Activated CD4-positive, alpha-beta T cell treated with anti-CD3 and anti-CD28 coated beads, Interleukin-2, amount 10 ng/mL, durations not matched to agents 7 days and 5 days (primary cell): Measurements from ENCODE around the gene PPIP5K2. TPM values are rescaled to one million over a fixed set of nuclear protein-coding genes. Genes with fewer than 3 reads are reported as not detected.

ENCODE experiments used
- CTCF ChIA-PET: fragments of 350-600 bp; sonication (Branson Sonifier 250); formaldehyde crosslinking; loops from one replicate; lab custom pipeline; 2021; ENCODE audit warnings: antibody characterized with exemption; lab: Charles Lee
- POLR2A ChIA-PET: fragments of 350-600 bp; sonication (Branson Sonifier 250); formaldehyde crosslinking; loops from one replicate; lab custom pipeline; 2021; ENCODE audit warnings: antibody characterized with exemption; lab: Charles Lee
- DNase-seq: peaks from one replicate; pipeline ENCODE4 v3.0.0-alpha.2; 2020
- H3K27ac Mint-ChIP-seq: one replicate; pipeline ENCODE4 v1.8.0; 2021; ENCODE audit warnings: mild to moderate bottlenecking, moderate library complexity, mixed read lengths
- H3K27me3 Mint-ChIP-seq: one replicate; pipeline ENCODE4 v1.8.0; 2021; ENCODE audit warnings: mixed read lengths
- H3K36me3 Mint-ChIP-seq: one replicate; pipeline ENCODE4 v1.8.0; 2021; ENCODE audit warnings: low read depth, mixed read lengths
- H3K4me1 Mint-ChIP-seq: one replicate; pipeline ENCODE4 v1.8.0; 2021; ENCODE audit warnings: mixed read lengths
- H3K4me3 Mint-ChIP-seq: one replicate; pipeline ENCODE4 v1.8.0; 2021; ENCODE audit warnings: mild to moderate bottlenecking, moderate library complexity, mixed read lengths
- H3K9me3 Mint-ChIP-seq: one replicate; pipeline ENCODE4 v1.8.0; 2021; ENCODE audit warnings: mixed read lengths
- total RNA-seq, 2 experiments: library from RNA; stranded (reverse); gene quantifications; one replicate each; pipeline ENCODE4 v1.2.3, GENCODE V29; 2021

The PPIP5K2 gene
- total RNA-seq, 2 experiments from 2014 or later, result 60.5 to 67.1 TPM

DNA sequence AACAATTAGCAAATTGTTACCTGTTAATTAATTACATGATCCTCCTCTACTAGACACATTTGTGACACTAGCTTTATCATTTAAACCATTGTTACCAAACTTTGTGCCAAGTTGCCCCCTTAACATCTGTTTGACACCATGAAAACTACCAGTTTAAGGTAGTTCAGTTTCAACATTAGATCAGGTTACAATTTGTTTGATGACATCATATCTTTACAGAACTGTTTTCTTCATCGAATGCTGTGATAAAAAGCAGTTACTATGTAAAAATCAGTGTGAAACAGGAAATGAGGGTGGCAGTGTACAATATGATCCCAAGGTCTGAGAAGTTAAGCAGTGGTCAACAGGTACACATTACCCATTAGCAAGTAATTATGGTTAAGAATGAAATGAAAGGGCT is 17.9 kb upstream of the PPIP5K2 start:
- H3K9me3 Mint-ChIP-seq, result no peaks in the 10 kb centered on the region
- no peaks in the 10 kb centered on the region for H3K27me3 Mint-ChIP-seq
- ChIA-PET POLR2A (no interaction called here), CTCF (interaction anchor here (1.1 kb wide), 1 partner anchor 28 kb away, joined by 3 read pairs; no protein-coding TSS in a partner anchor)
- no peak for DNase-seq
- H3K4me3 Mint-ChIP-seq, result no peak overlapping the region
- no peak overlapping the region for H3K27ac Mint-ChIP-seq
- H3K4me1 Mint-ChIP-seq, result no peaks in the 10 kb centered on the region
- peaks cover 19% of the 10 kb centered on the region for H3K36me3 Mint-ChIP-seq

GRCh38 chr5:103108086-103108485 is 12.0 kb upstream of the PPIP5K2 start:
- H3K27me3 Mint-ChIP-seq, result no peaks in the 10 kb centered on the region
- peaks cover 11% of the 10 kb centered on the region for H3K9me3 Mint-ChIP-seq
- CTCF ChIA-PET, result interaction anchor here (1.0 kb wide), 1 partner anchor 8 kb away, joined by 3 read pairs; no protein-coding TSS in a partner anchor
- no peak overlapping the region for H3K4me3 Mint-ChIP-seq
- POLR2A ChIA-PET, result interaction anchor here (0.7 kb wide), 1 partner anchor 8 kb away, joined by 3 read pairs; no protein-coding TSS in a partner anchor
- no peak for DNase-seq
- peaks cover 27% of the 10 kb centered on the region for H3K4me1 Mint-ChIP-seq
- H3K27ac Mint-ChIP-seq, result no peak overlapping the region
- H3K36me3 Mint-ChIP-seq, result peaks cover 33% of the 10 kb centered on the region

DNA sequence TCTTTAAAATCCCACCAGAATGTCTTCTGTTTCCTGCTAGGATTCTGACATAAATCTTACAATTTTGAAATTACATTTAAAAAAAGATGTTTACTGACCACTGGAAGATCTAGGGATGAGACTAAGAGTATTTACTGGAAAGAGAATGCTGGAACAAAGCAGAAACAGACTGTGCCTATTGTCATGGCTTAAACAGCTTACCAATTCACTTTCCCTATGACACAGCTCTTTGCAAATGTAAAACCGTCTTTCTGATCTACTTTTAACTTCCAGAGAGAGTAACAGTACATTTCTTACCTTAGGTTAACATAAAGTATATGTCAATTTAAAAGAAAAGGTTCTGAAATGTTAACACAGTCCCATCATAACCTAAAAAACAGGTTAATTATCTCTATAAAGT is 10.8 kb upstream of the PPIP5K2 start:
- no peak overlapping the region for H3K27ac Mint-ChIP-seq
- H3K4me3 Mint-ChIP-seq, result no peak overlapping the region
- POLR2A ChIA-PET, result interaction anchor here (0.5 kb wide), 1 partner anchor 34 kb away, joined by 3 read pairs; no protein-coding TSS in a partner anchor
- peaks cover 11% of the 10 kb centered on the region for H3K9me3 Mint-ChIP-seq
- peaks cover 30% of the 10 kb centered on the region for H3K4me1 Mint-ChIP-seq
- CTCF ChIA-PET, result interaction anchor here (0.9 kb wide), 1 partner anchor 149 kb away, joined by 4 read pairs; the partner anchor contains the start of gene MACIR
- no peak for DNase-seq
- H3K36me3 Mint-ChIP-seq, result peaks cover 29% of the 10 kb centered on the region
- H3K27me3 Mint-ChIP-seq, result no peaks in the 10 kb centered on the region

- ChIA-PET CTCF (no interaction called here), POLR2A (no interaction called here)
- peaks cover 13% of the 10 kb centered on the region for H3K9me3 Mint-ChIP-seq
- peaks cover 32% of the 10 kb centered on the region for H3K36me3 Mint-ChIP-seq
- peaks cover 39% of the 10 kb centered on the region for H3K4me1 Mint-ChIP-seq
- no peak overlapping the region for H3K27ac Mint-ChIP-seq
- H3K27me3 Mint-ChIP-seq, result no peaks in the 10 kb centered on the region
- no peak overlapping the region for H3K4me3 Mint-ChIP-seq
- no peak for DNase-seq
Observed at GRCh38 chr5:103110403-103110802, 9.7 kb upstream of the PPIP5K2 start.

DNA sequence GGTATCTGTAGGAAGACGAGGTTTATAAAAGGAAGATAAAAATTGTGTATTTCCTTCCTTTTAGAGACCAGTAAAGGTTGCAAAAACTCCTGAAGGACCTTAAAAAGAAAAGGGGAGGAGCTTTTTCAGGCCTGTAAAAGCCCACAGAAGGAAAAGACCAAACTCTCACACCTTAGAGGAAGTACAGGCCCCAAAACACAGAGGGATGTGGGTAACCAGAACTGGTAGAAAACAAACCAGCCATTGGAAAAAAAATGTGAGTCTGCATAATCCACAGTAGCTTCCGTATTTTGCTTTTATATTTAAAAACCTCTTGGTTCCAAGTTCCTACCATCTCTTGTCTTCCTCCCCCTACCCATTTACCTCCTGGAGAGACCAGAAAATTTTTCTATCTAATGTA is 8.6 kb upstream of the PPIP5K2 start:
- H3K9me3 Mint-ChIP-seq, result peaks cover 13% of the 10 kb centered on the region
- no peaks in the 10 kb centered on the region for H3K27me3 Mint-ChIP-seq
- H3K36me3 Mint-ChIP-seq, result peaks cover 34% of the 10 kb centered on the region
- H3K4me3 Mint-ChIP-seq, result no peak overlapping the region
- H3K27ac Mint-ChIP-seq, result peak overlapping the region; percentile 89
- ChIA-PET POLR2A (no interaction called here), CTCF (no interaction called here)
- peaks cover 39% of the 10 kb centered on the region for H3K4me1 Mint-ChIP-seq
- peak; percentile 60 for DNase-seq

DNA sequence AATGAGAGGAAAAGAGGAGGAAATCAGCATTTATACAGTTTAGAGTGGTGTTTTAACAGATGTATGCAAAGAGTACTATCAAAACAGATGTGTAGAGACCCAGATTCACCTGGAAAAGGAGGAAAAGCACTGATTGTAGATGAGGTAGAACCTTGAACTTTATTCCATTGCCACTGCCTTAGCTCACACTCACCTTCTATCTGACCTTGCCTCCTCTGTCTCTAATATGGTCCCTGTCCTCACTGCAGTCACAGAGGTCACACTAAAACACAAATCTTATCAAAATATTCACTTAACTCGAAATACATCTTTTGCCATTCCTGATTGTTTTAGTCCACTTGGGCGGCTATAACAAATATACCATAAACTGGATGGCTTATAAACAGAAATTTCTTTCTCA is 7.2 kb upstream of the PPIP5K2 start:
- Mint-ChIP-seq H3K4me3 (no peak overlapping the region), H3K9me3 (peaks cover 13% of the 10 kb centered on the region), H3K36me3 (peaks cover 26% of the 10 kb centered on the region), H3K27ac (no peak overlapping the region), H3K4me1 (peaks cover 50% of the 10 kb centered on the region), H3K27me3 (no peaks in the 10 kb centered on the region)
- no peak for DNase-seq
- ChIA-PET CTCF (interaction anchor here (0.9 kb wide), 1 partner anchor 13 kb away, joined by 3 read pairs; no protein-coding TSS in a partner anchor), POLR2A (no interaction called here)

DNA sequence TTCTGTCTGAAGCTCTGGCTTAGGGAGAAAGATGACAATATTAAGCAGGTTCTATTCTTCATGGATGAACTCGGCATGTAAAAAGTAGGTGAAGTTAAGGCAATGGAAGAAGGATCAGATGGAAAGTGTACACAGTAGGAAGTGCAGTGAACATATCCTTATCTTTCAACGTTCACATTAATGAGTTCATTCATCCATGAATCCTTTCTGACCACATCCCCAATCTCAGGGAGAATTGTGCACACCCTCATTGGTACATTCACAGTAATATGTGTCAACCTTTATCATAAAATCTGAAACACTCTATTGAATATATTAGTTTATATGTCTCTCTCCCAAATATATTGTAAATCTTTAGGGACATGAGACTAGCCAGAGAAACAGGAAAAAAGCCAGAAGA is 5.7 kb upstream of the PPIP5K2 start:
- Mint-ChIP-seq H3K36me3 (peaks cover 21% of the 10 kb centered on the region), H3K9me3 (peaks cover 13% of the 10 kb centered on the region), H3K27ac (no peak overlapping the region), H3K27me3 (no peaks in the 10 kb centered on the region), H3K4me3 (no peak overlapping the region), H3K4me1 (peaks cover 61% of the 10 kb centered on the region)
- no peak for DNase-seq
- POLR2A ChIA-PET, result no interaction called here
- CTCF ChIA-PET, result no interaction called here

DNA sequence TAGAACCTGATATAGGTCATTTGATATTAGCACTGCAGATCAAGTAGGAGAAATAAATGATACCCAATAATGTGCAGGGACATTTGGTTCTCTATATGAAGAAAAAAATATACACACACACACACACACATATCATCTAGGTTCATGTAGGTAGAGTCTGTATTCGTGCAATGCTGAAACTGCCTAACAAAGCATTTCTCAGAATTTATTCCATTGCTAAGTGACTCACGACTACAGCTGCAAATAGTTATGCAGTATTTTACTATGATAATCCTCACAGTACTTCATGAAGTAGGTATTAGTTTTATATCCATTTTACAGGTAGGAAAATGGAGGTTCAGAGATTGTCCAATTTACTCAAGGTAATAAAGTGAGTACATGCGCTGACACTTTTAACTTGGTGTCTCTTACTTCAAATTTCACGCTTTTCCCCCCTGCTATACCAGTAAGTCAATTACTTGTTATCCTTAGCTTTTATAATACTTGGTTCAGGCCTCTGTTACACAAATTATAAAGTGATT is 2.6 kb upstream of the PPIP5K2 start:
- Mint-ChIP-seq H3K36me3 (peaks cover 14% of the 10 kb centered on the region), H3K27me3 (no peaks in the 10 kb centered on the region), H3K4me3 (no peak overlapping the region), H3K9me3 (peaks cover 4% of the 10 kb centered on the region), H3K27ac (no peak overlapping the region), H3K4me1 (peaks cover 58% of the 10 kb centered on the region)
- no peak for DNase-seq
- POLR2A ChIA-PET, result no interaction called here
- CTCF ChIA-PET, result no interaction called here

DNA sequence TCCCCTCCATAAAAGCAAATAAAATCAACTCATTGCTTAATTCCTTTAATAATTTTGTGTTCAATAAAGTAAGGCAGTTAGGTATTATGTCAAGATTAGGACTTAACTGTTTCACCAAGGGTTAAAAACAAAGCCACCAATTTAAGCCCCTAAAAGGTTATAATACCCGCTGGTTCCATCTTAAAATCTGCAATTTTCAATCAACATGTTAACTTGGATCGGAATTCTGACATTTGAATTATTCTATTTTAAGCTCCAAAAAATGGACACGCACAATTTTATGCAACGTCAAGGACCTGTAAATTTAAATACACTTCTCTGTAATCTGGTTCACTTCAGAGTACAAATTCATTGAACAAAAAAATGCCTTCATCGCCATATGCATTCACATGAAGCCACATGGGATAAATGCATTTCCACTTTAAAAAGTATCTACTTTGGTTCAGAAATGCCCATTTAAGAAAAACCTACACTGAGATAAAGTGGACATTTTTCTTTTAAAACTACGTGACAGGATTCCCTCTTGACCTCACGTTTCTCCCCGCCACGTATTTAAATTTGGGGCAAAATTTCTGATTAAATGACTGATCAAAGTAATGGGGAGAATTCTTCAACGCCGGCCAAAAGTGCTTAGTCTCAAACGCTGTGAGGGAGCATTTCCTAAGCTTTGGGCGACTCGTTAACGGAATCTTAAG is 884 bp upstream of the PPIP5K2 start:
- H3K36me3 Mint-ChIP-seq, result peaks cover 19% of the 10 kb centered on the region
- H3K4me1 Mint-ChIP-seq, result peaks cover 56% of the 10 kb centered on the region
- no peaks in the 10 kb centered on the region for H3K27me3 Mint-ChIP-seq
- peaks cover 2% of the 10 kb centered on the region for H3K9me3 Mint-ChIP-seq
- ChIA-PET CTCF (interaction anchor here (1.0 to 2.2 kb wide), 5 partner anchors 13 to 106 kb away, joined by 3 to 10 read pairs (median 4); no protein-coding TSS in a partner anchor), POLR2A (interaction anchor here (1.2 kb wide), 1 partner anchor 363 kb away, joined by 8 read pairs; no protein-coding TSS in a partner anchor)
- H3K4me3 Mint-ChIP-seq, result peak overlapping the region; percentile 90
- no peak for DNase-seq
- peak overlapping the region; percentile 100 for H3K27ac Mint-ChIP-seq

DNA sequence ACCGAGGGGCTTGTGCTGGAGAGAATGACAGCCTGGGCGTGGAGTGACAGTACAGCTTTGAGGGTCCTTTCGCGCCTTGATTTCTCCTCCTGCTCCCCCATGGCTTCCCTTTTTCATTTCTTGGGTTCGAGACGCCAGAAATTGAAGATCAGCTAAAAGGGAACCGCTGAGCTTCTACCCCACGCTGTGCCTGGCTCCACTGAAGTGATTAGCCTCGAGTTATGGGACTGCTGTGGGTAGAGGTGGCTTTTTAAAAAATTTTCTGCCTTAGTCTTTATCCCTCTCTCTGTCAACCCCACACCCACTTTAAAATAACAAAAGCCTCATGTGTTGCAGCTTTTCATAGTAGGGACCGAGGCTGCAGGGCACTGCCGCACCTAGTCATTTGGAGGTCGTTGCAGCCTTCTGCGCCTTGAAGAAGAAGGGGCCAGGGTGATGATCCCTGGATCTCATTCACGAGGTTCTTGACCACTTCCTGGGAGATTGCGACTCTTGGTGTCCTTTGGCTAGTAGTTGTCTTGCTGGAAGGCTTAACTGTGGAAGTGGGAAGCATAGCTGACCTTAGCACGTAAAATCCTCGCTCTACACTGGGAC is 603 bp downstream of the PPIP5K2 start:
- no peaks in the 10 kb centered on the region for H3K9me3 Mint-ChIP-seq
- H3K4me3 Mint-ChIP-seq, result peak overlapping the region; percentile 90
- H3K36me3 Mint-ChIP-seq, result peaks cover 13% of the 10 kb centered on the region
- H3K27ac Mint-ChIP-seq, result peak overlapping the region; percentile 100
- DNase-seq, result peak; percentile 10
- ChIA-PET POLR2A (interaction anchor here (0.6 to 1.2 kb wide), 2 partner anchors 139 to 365 kb away, joined by 5 to 8 read pairs; no protein-coding TSS in a partner anchor), CTCF (interaction anchor here (1.0 to 2.2 kb wide), 4 partner anchors 14 to 369 kb away, joined by 3 to 10 read pairs (median 4); no protein-coding TSS in a partner anchor)
- H3K27me3 Mint-ChIP-seq, result no peaks in the 10 kb centered on the region
- peaks cover 47% of the 10 kb centered on the region for H3K4me1 Mint-ChIP-seq

DNA sequence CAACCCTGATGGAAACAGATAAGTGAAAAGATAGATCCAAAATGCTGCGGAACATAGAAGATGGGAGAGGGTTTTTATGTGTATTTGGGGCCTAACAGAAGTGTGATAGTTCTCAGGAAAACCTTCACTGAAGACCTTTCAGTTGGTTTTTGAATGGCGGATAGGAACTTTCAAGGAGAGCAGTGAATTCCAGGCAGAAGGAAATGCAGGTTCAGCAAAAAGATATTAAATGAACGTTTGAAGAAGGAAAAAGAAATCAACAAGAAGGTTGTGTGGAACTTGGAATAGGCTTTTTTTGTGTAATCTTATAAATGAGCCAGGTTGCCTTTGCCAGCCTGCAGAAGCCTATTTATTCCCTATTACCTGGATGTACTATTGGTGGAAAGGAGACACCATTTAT is 2.1 kb downstream of the PPIP5K2 start:
- Mint-ChIP-seq H3K27ac (no peak overlapping the region), H3K9me3 (no peaks in the 10 kb centered on the region), H3K4me1 (peaks cover 41% of the 10 kb centered on the region), H3K27me3 (no peaks in the 10 kb centered on the region), H3K4me3 (no peak overlapping the region), H3K36me3 (peaks cover 16% of the 10 kb centered on the region)
- ChIA-PET CTCF (no interaction called here), POLR2A (no interaction called here)
- no peak for DNase-seq

DNA sequence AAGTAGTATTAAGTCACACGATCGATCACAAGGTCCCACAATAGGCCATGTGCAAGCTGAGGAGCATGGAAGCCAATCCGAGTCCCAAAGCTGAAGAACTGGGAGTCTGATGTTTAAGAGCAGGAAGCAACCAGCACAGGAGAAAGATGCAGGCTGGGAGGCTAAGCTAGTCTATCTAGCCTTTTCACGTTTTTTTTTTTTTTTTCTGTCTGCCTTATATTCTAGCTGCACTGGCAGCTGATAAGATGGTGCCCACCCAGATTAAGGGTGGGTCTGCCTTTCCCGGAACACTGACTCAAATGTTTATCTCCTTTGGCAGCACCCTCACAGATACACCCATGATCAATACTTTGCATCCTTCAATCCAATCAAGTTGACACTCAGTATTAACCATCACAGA is 6.5 kb downstream of the PPIP5K2 start:
- peaks cover 23% of the 10 kb centered on the region for H3K4me1 Mint-ChIP-seq
- no peaks in the 10 kb centered on the region for H3K27me3 Mint-ChIP-seq
- no peaks in the 10 kb centered on the region for H3K9me3 Mint-ChIP-seq
- POLR2A ChIA-PET, result no interaction called here
- H3K36me3 Mint-ChIP-seq, result peaks cover 29% of the 10 kb centered on the region
- H3K27ac Mint-ChIP-seq, result no peak overlapping the region
- H3K4me3 Mint-ChIP-seq, result no peak overlapping the region
- no peak for DNase-seq
- CTCF ChIA-PET, result interaction anchor here (0.7 kb wide), 1 partner anchor 14 kb away, joined by 3 read pairs; no protein-coding TSS in a partner anchor
